Heart left ventricle (tissue), 13 donors: ENCODE measurements around the gene NEURL3.

Experiments used
- CTCF ChIP-seq, 12 donors: fragments of 200-600 bp; sonication (generic) in 4 of 12; IDR thresholded peaks; one replicate each; pipeline versions ENCODE4 v1.5.0 to v1.8.0; 2018 to 2022; ENCODE audit warnings: antibody characterized with exemption in 12 of 12, mild to moderate bottlenecking in 5 of 12
- POLR2A ChIP-seq, 2 donors: fragments of 450-650 bp; IDR thresholded peaks; one replicate each; pipeline ENCODE4 v1.6.1; 2017; ENCODE audit warnings: antibody characterized with exemption in 2 of 2, mild to moderate bottlenecking in 2 of 2, moderate library complexity in 2 of 2
- donor health status: ischemic (EF 13 %, LVEDD 7.1; RV severe dilation, severe dysfunction).
- donor health status: DM: no; HTN: yes; CAD: no.
- donor health status: DM: no; HTN: no; CAD: no.
- donor health status: ischemic (EF 25% LVEDD 6.9; RV normal size, moderate dysfunction).
- donor health status: ischemic (EF 25% LVEDD 5.7; RV mildly dilated, moderate dysfunction).
- donor health status: ischemic (EF 35%, LVEDD 5.7; RV mildly dilated, moderate dysfunction).
- donor health status: nonischemic (EF 11% LVEDD 7.7; RV severe dilation, severe dysfunction).
- donor health status: DM: yes; HTN: yes; CAD: no.
- donor health status: PGD.
- donor health status: ischemic (EF 29% LVEDD 5.4; RV normal size, mild dysfunction).
- donor health status: nonischemic (EF 23%, LVEDD 6.1; RV moderate dilation, normal function).

GRCh38 chr2:96494188-96494587, 11.0 kb downstream of the NEURL3 start:
- TF ChIP-seq CTCF (IDR thresholded peaks at IDR 0.05) (no peak), POLR2A (IDR thresholded peaks at IDR 0.05) (no peak)
